Suppressor macrophage (primary cell): ENCODE data around the gene DNLZ.
"Not testable (repeated sequence)": the region's sequence is repeated elsewhere in the genome, so short reads cannot be mapped to it uniquely, and the experiment has no call there.

Experiments
- DNase-seq, 4 experiments: peaks; one replicate each; pipeline ENCODE4 v3.0.0-alpha.2; 2020 to 2022

DNLZ gene

GRCh38 chr9:136358888-136359287 lies 4.7 kb downstream of the DNLZ start:
- DNase-seq, result no peak

- no peak for DNase-seq
Measured at GRCh38 chr9:136358016-136358415, 5.5 kb downstream of the DNLZ start.

- no peak for DNase-seq
Measured at GRCh38 chr9:136357202-136357725, 6.3 kb downstream of the DNLZ start.

GRCh38 chr9:136355616-136356557 lies 7.7 kb downstream of the DNLZ start:
- DNase-seq, result no peak

GRCh38 chr9:136354592-136355085 lies 8.9 kb downstream of the DNLZ start:
- DNase-seq, result no peak

GRCh38 chr9:136353757-136354488 lies 9.6 kb downstream of the DNLZ start:
- no peak for DNase-seq

GRCh38 chr9:136353088-136353487 lies 10.5 kb downstream of the DNLZ start:
- DNase-seq, result no peak

GRCh38 chr9:136352682-136353081 lies 10.9 kb downstream of the DNLZ start:
- no peak for DNase-seq

GRCh38 chr9:136351868-136352267 lies 11.7 kb downstream of the DNLZ start:
- not testable (repeated sequence) for DNase-seq

- no peak for DNase-seq
Measured at GRCh38 chr9:136351252-136351800, 12.2 kb downstream of the DNLZ start.

GRCh38 chr9:136349546-136349945 lies 14.0 kb downstream of the DNLZ start:
- DNase-seq, result no peak

- DNase-seq, result no peak
Measured at GRCh38 chr9:136348691-136349090, 14.9 kb downstream of the DNLZ start.

- DNase-seq, result no peak
Measured at GRCh38 chr9:136347472-136348256, 15.9 kb downstream of the DNLZ start.

GRCh38 chr9:136346927-136347465 lies 16.5 kb downstream of the DNLZ start:
- DNase-seq, result no peak

- DNase-seq, result no peak
Measured at GRCh38 chr9:136346157-136346481, 17.4 kb downstream of the DNLZ start.

GRCh38 chr9:136345281-136346156 lies 18.0 kb downstream of the DNLZ start:
- peak in 3 of 4 experiments; percentile 15 to 46 (median 22) for DNase-seq

- no peak for DNase-seq
Measured at GRCh38 chr9:136344544-136345280, 18.8 kb downstream of the DNLZ start.

GRCh38 chr9:136343884-136344269 lies 19.7 kb downstream of the DNLZ start:
- no peak for DNase-seq

- DNase-seq, result no peak
Measured at GRCh38 chr9:136343121-136343883, 20.2 kb downstream of the DNLZ start.
